ENCODE measurements around the gene FILIP1L.
A peak's percentile ranks its signal among the peaks of the same experiment; 100 is the strongest.

FILIP1L gene

GRCh38 chr3:100005665-100006393 is 108.5 kb downstream of the FILIP1L start:
- no peak for DNase-seq

- DNase-seq, result no peak
These were observed 109.4 kb downstream of the FILIP1L start for GRCh38 chr3:100004931-100005330.

- no peak for DNase-seq
These were observed 110.4 kb downstream of the FILIP1L start for GRCh38 chr3:100003609-100004503.

- DNase-seq, result peak; percentile 94
These were observed 111.5 kb downstream of the FILIP1L start for GRCh38 chr3:100002599-100003350.

GRCh38 chr3:100001526-100002270 is 112.6 kb downstream of the FILIP1L start:
- DNase-seq, result no peak

GRCh38 chr3:100001083-100001482 is 113.2 kb downstream of the FILIP1L start:
- no peak for DNase-seq

- DNase-seq, result peak; percentile 57
These were observed 114.8 kb downstream of the FILIP1L start for GRCh38 chr3:99999536-99999935.

- no peak for DNase-seq
These were observed 117.0 kb downstream of the FILIP1L start for GRCh38 chr3:99997293-99997692.

- DNase-seq, result no peak
These were observed 124.1 kb downstream of the FILIP1L start for GRCh38 chr3:99990179-99990578.

GRCh38 chr3:99984668-99985067 is 129.6 kb downstream of the FILIP1L start:
- peak; percentile 22 for DNase-seq

GRCh38 chr3:99984139-99984538 is 130.2 kb downstream of the FILIP1L start:
- DNase-seq, result peak; percentile 44

- DNase-seq, result peak; percentile 16
These were observed 131.7 kb downstream of the FILIP1L start for GRCh38 chr3:99982650-99983049.

- DNase-seq, result no peak
These were observed 133.2 kb downstream of the FILIP1L start for GRCh38 chr3:99981138-99981537.

- DNase-seq, result no peak
These were observed 133.7 kb downstream of the FILIP1L start for GRCh38 chr3:99980606-99981005.

- DNase-seq, result no peak
These were observed 136.1 kb downstream of the FILIP1L start for GRCh38 chr3:99978221-99978620.

- no peak for DNase-seq
These were observed 137.7 kb downstream of the FILIP1L start for GRCh38 chr3:99976584-99976983.

GRCh38 chr3:99974989-99975388 is 139.3 kb downstream of the FILIP1L start:
- no peak for DNase-seq

GRCh38 chr3:99972380-99973104 is 141.8 kb downstream of the FILIP1L start:
- no peak for DNase-seq

- DNase-seq, result no peak
These were observed 142.5 kb downstream of the FILIP1L start for GRCh38 chr3:99971761-99972160.

- no peak for DNase-seq
These were observed 144.1 kb downstream of the FILIP1L start for GRCh38 chr3:99970198-99970597.

GRCh38 chr3:99969136-99969535 is 145.2 kb downstream of the FILIP1L start:
- DNase-seq, result no peak

- peak; percentile 74 for DNase-seq
These were observed 146.5 kb downstream of the FILIP1L start for GRCh38 chr3:99967796-99968195.
